Gastrocnemius medialis (tissue), 4 donors: ENCODE data around the gene TECR. TPM values are rescaled to one million over a fixed set of nuclear protein-coding genes. Genes with fewer than 3 reads are reported as not detected.

Experiments
- ATAC-seq, 2 donors: fragments of 150-250 bp; one replicate each; pipeline ENCODE4 v1.9.1; 2016
- DNase-seq, 2 donors: peaks; one replicate each; pipeline ENCODE4 v3.0.0-alpha.2; 2019
- H3K27ac ChIP-seq, 4 donors: fragments of 200-600 bp; sonication (generic); 1 replicate in 1 of 4; 2 replicates in 3 of 4; pipeline ENCODE4 v1.5.1; 2016 to 2018; ENCODE audit warnings: mild to moderate bottlenecking in 2 of 4, moderate library complexity in 1 of 4
- H3K27me3 ChIP-seq, 3 donors: fragments of 200-600 bp; sonication (generic) in 2 of 3; 1 replicate in 1 of 3; 2 replicates in 2 of 3; pipeline versions ENCODE4 v1.5.1 to v1.6.0; 2016 to 2019; ENCODE audit warnings: mild to moderate bottlenecking in 1 of 3, moderate library complexity in 1 of 3
- H3K36me3 ChIP-seq, 2 donors: fragments of 200-600 bp; sonication (generic) in 1 of 2; one replicate each; pipeline ENCODE4 v1.5.1; 2017 to 2018
- H3K4me1 ChIP-seq, 2 donors: fragments of 200-600 bp; sonication (generic) in 1 of 2; one replicate each; pipeline ENCODE4 v1.5.1; 2016 to 2017; ENCODE audit warnings: mild to moderate bottlenecking in 2 of 2
- H3K4me3 ChIP-seq, 4 donors: fragments of 200-600 bp; sonication (generic) in 3 of 4; 1 replicate in 1 of 4; 2 replicates in 3 of 4; pipeline ENCODE4 v1.5.1; 2016 to 2019; ENCODE audit warnings: mild to moderate bottlenecking in 2 of 4
- H3K9me3 ChIP-seq, 3 donors: fragments of 200-600 bp; sonication (generic) in 2 of 3; 1 replicate in 1 of 3; 2 replicates in 2 of 3; pipeline ENCODE4 v1.5.1; 2016 to 2019
- CTCF ChIP-seq, 5 experiments: fragments of 450-650 bp in 3 of 5; fragments of 200-600 bp in 2 of 5; sonication (generic) in 2 of 5; IDR thresholded peaks in 4 of 5; conservative IDR thresholded peaks in 1 of 5; 1 replicate in 4 of 5; 2 replicates in 1 of 5; pipeline ENCODE4 v1.5.1; 2016 to 2019; ENCODE audit warnings: antibody characterized with exemption in 5 of 5, mild to moderate bottlenecking in 3 of 5, moderate library complexity in 3 of 5
- POLR2A ChIP-seq, 2 donors: fragments of 450-650 bp; IDR thresholded peaks; one replicate each; pipeline ENCODE4 v1.6.1; 2017; ENCODE audit warnings: antibody characterized with exemption in 2 of 2, mild to moderate bottlenecking in 2 of 2, moderate library complexity in 2 of 2
- in situ Hi-C, 4 donors: fragments of 200-750 bp; cut with MboI; loops; one replicate each; pipeline versions ENCODE4 v1.15.0 to v1.8.0; 2017; ENCODE audit warnings: low sequenced_read_pairs in 4 of 4
- intact Hi-C: fragments of 100-400 bp; cut with DNase I; formaldehyde crosslinking; loops from one replicate; pipeline ENCODE4 v1.15.1; 2023; ENCODE audit warnings: low total_unique reads
- total RNA-seq, 4 donors: library from RNA; depleted of rRNA; stranded (reverse); fragments of >200 nt; gene quantifications; one replicate each; pipeline versions ENCODE4 v1.1.0 to v1.2.3, GENCODE V29; 2016

TECR gene
- total RNA-seq, 4 donors from 2014 or later = 56.2 to 155 (median 113) TPM

DNA sequence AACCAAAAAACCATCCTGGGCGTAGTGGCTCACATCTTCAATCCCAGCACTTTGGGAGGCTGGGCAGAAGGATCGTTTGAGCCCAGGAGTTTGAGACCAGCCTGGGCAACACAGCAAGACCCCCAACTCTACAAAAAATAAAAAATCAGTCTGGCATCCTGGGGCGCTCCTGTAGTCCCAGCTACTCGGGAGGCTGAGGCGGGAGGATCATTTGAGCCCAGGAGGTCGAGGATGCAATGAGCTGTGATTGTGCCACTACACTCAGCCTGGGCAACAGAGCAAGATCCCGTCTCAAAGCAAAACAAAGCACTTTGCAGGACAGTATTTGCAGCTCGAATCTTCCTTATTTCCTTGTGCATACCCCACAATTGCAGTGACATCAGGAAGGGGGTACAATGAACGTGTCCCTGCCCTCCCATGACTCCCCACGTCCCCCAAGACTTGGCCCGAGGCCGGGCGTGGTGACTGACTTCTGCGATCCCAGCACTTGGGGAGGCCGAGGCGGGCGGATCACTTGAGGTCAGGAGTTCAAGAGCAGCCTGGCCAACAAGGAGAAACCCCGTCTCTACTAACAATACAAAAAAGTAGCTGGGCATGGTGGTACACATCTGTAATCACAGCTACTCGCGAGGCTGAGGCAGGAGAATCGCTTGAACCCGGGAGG lies 41.6 kb downstream of the TECR start:
- in situ Hi-C loops (loop anchor here in 2 of 4 donors (5.0 to 10.0 kb wide), 2 partner anchors 114 to 116 kb away; no protein-coding TSS in a partner anchor), intact Hi-C loops (no loop called here)
- Histone ChIP-seq H3K4me1 (peaks cover 14 to 22% of the 10 kb centered on the region in 2 donors), H3K36me3 (peaks cover 0 to 3% of the 10 kb centered on the region in 2 donors), H3K27me3 (no peaks in the 10 kb centered on the region), H3K27ac (peak overlapping the region; percentile 87 to 92 (median 92)), H3K9me3 (no peaks in the 10 kb centered on the region), H3K4me3 (peak overlapping the region; percentile 89 to 100 (median 96))
- DNase-seq (no peak), ATAC-seq (no peak)
- TF ChIP-seq CTCF (IDR thresholded peaks at IDR 0.05 in 4 of 5, conservative IDR thresholded peaks at IDR 0.05 in 1 of 5) (no peak), POLR2A (IDR thresholded peaks at IDR 0.05) (no peak)

DNA sequence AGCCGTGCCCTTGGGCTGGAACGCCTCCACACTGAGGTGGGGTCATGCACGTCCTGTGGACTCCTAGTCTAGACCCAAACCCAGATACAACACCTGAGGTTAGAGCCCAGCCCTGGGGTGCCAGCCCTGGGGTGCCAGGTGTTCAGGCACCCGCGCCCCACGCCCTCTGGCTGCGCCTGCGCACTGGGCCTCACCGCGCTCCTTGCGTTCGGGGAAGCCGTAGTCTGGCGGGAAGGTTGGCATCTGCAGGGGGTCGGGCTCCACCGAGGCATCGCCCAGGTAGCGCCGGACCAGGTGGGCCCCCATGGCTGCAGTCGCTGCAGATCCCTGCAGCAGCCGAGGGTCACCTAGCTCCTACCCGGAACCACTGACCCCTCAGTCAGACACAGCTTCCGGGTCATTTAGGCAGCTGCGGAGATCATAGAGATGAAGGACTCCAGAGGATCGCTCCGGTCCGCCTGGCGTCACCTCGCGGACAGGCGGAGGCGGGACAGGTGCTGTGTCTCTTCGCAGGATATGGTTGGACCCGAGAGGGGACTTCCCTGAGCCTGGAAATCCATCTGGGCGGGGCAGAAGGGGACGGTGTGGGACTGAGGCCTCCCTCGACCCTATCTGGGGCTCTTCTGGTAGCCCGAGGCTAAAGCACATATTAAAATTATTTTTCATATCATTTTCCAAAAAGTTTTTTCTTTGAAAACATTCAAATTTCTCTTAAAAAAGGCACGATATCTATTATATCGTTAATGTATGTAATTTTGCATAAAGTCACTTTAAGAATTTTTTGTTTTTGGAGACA lies 42.5 kb downstream of the TECR start, which contains the start of gene NDUFB7:
NDUFB7 (minus strand) TSS at position 372 of the 796 bp plus-strand sequence; CDS start at position 306, 66 bp downstream.
- H3K27ac ChIP-seq = peak within 1 kb of the TSS; percentile 87 to 92 (median 92)
- TF ChIP-seq CTCF (IDR thresholded peaks at IDR 0.05 in 4 of 5, conservative IDR thresholded peaks at IDR 0.05 in 1 of 5) (peak; percentile 47 to 85 (median 70)), POLR2A (IDR thresholded peaks at IDR 0.05) (peak; percentile 49 to 73)
- ATAC-seq (peak; percentile 99 to 100), DNase-seq (peak; percentile 85 to 93)
- no peaks in the 10 kb centered on the region for H3K36me3 ChIP-seq
- in situ Hi-C loops = loop anchor here in 2 of 4 donors (5.0 to 10.0 kb wide), 2 partner anchors 113 to 115 kb away; no protein-coding TSS in a partner anchor
- intact Hi-C loops = no loop called here
- peaks cover 14 to 22% of the 10 kb centered on the region in 2 donors for H3K4me1 ChIP-seq
- no peaks in the 10 kb centered on the region for H3K9me3 ChIP-seq
- H3K27me3 ChIP-seq = no peaks in the 10 kb centered on the region
- peak within 1 kb of the TSS; percentile 89 to 100 (median 96) for H3K4me3 ChIP-seq

DNA sequence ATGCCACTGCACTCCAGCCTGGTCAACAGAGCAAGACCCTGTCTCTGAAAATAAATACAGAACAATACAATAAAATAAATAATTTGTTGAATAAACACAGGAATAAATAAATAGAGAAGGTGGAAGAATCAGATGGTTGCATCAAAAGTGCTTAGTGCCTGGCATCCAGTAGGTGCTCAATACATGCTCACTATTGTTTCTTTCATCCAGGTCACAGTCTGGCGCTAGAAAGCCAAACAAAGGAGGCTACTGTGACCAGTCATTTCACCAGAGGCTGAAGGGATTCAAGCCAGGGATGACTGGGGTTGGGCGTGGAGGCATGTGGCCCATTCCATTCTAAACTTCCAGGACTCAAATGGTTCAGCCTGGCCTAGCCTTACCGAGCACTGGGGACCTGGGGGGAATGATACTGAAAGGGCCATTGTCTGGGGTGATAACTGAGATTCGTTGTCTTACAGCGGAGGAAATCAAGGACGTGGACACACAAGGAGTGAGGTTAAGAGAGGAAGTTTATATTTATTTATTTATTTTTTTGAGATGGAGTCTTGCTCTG lies 46.1 kb downstream of the TECR start:
- Histone ChIP-seq H3K27ac (no peak overlapping the region), H3K4me1 (peaks cover 12 to 17% of the 10 kb centered on the region in 2 donors), H3K4me3 (no peak overlapping the region), H3K36me3 (no peaks in the 10 kb centered on the region), H3K27me3 (no peaks in the 10 kb centered on the region), H3K9me3 (no peaks in the 10 kb centered on the region)
- ATAC-seq = no peak
- DNase-seq = no peak
- TF ChIP-seq POLR2A (IDR thresholded peaks at IDR 0.05) (no peak), CTCF (IDR thresholded peaks at IDR 0.05 in 4 of 5, conservative IDR thresholded peaks at IDR 0.05 in 1 of 5) (no peak)
- in situ Hi-C loops = loop anchor here in 1 of 4 donors (10.0 kb wide), 1 partner anchor 109 kb away; no protein-coding TSS in a partner anchor
- intact Hi-C loops = no loop called here

- DNase-seq (no peak), ATAC-seq (no peak)
- intact Hi-C loops = no loop called here
- Histone ChIP-seq H3K4me3 (no peak overlapping the region), H3K36me3 (no peaks in the 10 kb centered on the region), H3K27me3 (no peaks in the 10 kb centered on the region), H3K27ac (no peak overlapping the region), H3K4me1 (peaks cover 4 to 9% of the 10 kb centered on the region in 2 donors), H3K9me3 (no peaks in the 10 kb centered on the region)
- TF ChIP-seq POLR2A (IDR thresholded peaks at IDR 0.05) = no peak
- no peak for TF ChIP-seq CTCF (IDR thresholded peaks at IDR 0.05 in 4 of 5, conservative IDR thresholded peaks at IDR 0.05 in 1 of 5)
- in situ Hi-C loops = loop anchor here in 1 of 4 donors (10.0 kb wide), 1 partner anchor 108 kb away; no protein-coding TSS in a partner anchor
Observed at GRCh38 chr19:14576363-14576762, 47.0 kb downstream of the TECR start.
